ENCODE measurements around the gene SLC22A4.

SLC22A4 gene

DNA sequence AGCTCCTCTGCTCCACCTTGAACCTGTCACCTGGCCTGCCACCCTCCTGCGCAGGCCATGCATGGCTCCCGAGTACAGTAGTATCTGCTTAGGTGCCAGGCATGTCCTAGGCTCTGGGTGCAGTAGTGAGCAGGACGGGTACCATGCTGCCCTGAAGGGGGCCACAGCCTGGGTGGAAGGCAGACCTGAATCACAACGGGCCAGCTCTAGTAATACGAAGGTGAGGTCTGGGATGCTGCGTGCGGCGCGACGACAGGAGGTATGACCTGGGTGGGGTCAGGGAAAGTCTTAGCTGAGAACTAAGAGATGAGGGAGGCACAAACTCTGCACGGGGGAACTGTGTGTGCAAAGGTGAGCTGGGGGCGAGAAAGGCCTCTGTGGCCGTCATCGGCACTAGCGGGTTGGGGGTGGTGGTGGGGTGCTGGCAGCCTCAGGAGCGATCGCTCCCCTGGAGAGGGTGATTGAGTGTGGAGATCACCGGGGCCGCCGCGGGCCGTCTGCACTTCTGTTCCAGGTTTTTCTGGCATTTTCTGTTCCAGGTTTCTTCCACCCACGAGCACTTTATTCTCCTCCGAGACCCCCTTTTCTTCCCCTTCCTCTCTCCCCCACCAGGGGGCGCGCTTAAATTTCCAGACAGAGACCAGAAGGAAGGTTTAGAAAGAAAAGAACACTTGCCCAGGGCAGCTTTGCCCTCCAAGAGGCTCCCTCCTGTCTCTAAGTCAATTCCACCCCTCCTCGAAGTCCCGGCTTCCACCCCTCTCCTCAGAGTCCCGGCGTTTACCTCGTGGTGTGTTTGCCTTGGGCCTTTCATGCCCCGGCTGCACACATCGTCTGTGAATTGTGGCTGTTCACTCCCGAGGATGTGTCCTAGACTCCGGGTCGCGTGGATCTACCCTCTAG, 21.6 kb upstream of the SLC22A4 start:
- DNase-seq (ENCODE audit: insufficient read length, low spot score) (no peak), FAIRE-seq (no peak)

DNA sequence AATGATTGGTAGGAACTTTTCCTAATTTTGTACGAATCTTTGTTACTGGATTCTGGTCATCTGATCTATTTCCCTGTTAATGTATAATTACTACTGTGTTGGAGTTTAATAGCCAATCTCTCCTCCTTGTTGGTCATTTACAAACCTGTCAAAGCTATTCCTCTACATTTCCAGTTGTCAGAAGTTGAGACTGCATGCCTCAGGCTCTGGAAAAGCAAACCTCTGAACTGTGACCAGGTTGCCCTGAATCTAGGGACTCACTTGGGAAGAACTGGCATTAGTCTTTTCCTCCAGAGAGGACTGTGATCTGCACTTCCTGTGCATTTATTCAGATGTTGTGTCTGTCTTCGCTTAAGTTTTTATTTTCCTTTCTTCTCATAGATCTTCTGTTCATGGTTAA, 20.6 kb upstream of the SLC22A4 start:
- DNase-seq (ENCODE audit: insufficient read length, low spot score) (no peak), FAIRE-seq (no peak)

DNA sequence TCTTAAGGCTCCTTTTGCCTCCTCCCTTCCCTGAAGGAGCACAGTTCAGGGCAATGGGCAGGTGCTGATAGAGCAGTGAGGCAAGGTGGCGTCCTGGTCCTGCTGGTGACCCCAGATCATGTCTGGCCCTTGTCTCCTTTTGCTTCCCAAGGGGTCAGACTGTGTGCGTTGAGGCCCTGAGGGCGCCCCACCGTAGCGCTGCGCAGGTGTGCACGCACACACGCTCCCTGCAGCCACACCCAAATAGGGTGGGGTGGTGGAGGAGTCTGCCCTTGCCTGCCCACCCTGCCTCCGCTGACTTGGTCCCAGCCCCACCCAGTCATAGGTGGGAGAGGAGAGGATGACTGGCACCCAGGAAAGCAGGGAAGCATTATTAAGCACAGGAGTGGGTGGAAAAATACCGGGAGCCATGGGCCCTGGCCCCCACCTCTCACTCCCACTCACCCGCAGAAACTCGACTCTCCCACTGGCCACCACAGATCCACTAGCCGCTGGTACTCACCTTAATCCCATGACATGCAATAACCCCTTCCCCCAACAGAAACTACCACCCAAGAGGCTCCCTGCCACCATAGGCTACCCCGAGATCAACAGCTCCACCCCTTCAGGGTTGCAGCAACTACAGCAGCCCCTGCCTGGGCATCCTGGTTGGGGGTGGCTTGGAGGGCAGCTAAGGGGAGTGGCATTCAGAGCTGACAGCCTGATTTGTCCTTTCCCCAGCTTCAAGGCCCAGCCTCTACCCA, 20.0 kb upstream of the SLC22A4 start:
- FAIRE-seq, result no peak
- DNase-seq (ENCODE audit: insufficient read length, low spot score), result no peak

DNA sequence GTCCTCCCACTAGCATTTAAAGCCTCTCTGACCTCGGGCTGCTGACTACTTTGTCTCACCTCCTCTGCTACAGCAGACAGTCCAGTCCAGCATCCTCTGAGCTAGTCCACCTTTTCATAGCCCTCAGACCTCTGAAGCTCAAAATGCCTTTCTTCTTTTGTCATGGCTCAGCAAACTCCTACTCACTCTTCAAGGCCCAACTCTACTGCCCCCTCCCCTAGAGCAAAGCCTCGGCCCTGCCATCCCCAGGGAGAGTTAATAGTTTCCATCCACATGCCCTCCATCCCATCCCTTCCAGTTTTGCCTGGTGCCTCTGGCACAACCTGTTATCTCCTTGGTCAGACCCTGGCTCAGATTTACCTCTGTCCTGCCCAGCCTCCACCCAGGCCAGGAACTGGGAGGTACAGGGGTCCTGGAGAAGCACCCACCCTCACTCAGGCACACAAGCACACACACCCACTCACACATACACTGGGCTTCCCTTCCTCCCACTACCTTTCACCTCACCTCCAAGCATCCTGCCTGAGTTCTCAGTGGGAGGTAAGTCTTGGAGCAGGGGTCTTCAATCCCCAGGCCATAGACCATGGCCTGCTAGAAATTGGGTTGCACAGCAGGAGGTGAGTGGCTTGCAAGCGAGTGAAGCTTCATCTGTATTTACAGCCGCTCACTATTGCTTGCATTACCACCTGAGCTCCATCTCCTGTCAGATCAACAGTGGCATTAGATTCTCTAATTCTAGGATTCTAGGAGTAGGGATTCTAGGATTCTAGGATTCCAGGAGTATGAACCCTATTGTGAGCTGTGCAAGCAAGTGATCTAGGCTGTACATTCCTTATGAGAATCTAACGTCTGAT, 18.6 kb upstream of the SLC22A4 start:
- DNase-seq (ENCODE audit: insufficient read length, low spot score) (no peak), FAIRE-seq (no peak)

DNA sequence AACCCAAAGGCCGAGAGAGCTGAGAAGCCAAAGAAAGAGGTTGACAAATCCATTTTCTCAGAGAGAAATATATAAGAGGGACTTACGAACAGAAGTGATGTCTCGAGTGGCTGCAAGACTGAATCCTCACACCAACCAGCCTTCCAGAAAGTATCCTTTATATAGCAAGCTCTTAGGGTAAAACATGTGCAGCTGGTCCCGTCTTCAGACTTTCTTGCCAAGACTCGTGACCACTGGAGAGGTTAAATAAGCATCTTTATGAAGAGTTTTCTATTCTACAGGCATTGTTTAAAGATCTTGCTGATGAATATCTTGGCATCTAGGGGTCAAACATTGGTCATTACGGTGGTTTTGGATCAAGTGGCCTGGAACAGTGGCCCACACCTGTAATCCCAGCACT, 16.9 kb upstream of the SLC22A4 start:
- no peak for DNase-seq (ENCODE audit: insufficient read length, low spot score)
- FAIRE-seq, result no peak

DNA sequence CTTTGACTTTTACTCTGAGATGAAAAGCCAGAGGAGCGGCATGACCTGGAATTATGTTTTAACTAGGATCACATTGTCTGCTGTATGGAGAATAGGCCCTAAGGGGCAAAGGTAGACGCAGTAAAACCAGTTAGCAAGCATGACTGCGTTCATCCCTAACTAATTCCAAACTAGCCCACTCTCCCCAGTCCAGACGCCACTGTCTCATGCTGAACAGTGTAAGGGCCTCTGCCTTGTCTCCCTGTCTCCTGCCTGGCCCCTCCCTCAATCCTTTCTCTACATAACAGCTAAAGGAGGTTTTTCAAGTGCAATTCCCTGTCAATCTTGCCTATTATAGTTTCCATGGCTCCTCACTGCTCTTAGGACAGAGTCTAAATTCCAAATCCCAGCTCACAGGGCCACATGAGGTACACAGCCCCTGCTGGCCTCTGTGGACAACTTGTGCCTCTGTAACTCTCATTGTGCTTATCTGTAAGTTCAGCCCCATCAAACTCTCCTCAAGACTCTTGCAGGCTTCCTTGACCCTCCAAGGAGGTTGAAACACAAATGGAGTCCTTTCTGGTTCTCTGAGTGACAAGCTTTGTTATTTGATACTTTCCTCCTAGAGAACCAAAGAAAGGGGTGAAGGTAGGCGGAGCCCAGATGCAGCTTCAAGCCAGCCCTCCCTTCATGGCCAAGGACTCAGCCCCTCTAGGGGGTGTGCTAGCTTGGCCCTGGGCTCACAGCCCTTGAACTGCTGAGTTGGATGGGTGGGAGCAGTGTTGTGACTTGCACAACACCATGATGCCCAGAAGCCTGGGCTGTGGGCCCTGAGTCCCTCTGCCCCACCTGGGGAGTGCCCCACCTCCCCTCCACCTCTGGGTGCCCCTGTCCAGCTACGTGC, 16.0 kb upstream of the SLC22A4 start:
- FAIRE-seq, result no peak
- DNase-seq (ENCODE audit: insufficient read length, low spot score), result no peak

DNA sequence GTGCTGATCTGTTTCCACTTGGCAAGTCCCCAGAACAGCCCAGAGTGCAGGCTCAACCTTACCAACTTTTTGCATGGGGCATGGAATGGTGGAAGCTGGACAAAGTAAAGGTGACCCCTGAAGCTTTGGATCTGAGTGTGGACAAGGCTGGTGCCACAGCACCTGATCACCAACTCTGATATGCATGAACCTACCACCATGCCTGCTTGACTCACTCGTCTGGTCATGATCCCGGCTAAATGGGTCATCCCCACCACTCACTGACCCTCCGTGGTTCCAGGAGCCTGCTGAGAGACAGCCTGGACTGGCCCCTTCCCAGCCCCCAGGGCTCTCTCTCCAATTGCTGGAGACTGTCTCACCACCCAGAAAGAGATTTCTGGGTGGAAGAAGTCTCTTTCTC, 14.4 kb upstream of the SLC22A4 start:
- DNase-seq (ENCODE audit: insufficient read length, low spot score), result no peak
- no peak for FAIRE-seq

DNA sequence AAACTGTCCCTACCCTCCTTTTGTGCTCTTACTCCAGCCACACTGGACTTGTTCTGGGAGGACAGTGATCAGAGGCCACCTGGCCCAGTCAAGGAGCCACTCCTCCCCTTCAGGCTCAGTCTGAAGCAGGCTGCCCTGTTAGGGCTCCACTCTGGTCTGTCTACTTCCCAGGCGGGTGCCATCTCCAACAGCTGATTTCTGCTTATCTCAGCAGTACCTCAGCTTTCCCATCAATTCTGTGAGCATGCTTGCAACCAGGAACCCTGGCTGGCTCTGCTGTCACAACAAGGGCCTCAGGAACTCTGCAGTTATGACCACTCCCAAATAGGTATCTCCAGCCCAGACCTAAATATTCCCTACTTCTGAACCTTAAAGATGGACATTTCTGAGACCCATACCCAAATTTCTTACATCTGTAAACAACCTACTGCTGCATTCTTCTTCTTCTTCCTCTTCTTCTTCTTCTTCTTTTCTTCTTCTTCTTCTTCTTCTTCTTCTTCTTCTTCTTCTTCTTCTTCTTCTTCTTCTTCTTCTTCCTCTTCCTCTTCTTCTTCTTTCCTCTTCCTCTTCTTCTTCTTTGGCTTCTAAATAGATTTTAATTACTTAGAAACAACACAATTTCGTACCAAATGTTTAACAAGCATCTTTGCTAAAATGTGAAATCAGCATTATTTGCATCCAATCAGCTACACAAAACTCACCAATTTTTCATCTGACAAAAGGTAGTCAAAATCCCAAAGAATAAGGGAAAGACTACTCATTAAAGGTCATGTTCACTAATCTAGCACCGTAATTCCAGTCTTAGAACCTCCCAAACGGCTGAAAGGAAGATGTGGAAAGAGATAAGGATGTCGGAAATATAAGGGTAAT, 13.6 kb upstream of the SLC22A4 start:
- FAIRE-seq, result no peak
- DNase-seq (ENCODE audit: insufficient read length, low spot score), result no peak

DNA sequence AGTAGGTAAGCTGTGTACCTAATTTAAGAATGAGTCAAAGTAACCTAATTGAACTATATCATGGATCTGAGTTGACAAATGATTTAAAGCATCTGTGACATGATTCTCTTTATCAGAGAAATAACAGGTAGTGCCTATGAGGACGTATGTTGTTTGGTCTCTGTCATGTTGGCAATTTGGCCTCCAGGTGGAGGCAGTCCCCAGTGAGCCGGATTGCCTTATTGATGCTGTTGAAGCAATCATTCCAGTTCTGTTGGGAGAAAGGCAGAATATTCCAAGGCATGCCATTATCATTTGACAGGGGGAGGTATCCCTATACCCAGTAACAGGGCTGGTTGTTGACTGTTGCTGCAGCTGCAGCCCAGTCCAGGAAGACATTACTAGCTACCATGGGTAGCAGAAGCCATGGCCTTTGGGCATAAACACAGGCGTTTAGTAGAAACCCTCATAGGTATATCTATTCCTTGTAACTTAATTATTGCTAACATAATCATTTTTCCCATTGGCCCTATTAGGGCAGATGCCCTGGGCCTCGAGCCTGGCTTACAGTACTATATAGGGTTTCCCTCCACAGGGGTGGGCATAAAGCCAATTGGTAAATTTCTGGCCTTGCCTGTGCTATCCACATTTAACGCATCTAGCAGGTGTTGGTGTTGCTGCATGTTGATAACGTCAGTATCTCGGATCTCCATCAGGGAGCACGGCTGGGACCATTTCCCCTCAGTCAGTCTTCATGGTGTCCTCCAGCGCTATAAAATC, 12.2 kb upstream of the SLC22A4 start:
- DNase-seq (ENCODE audit: insufficient read length, low spot score) (no peak), FAIRE-seq (no peak)

DNA sequence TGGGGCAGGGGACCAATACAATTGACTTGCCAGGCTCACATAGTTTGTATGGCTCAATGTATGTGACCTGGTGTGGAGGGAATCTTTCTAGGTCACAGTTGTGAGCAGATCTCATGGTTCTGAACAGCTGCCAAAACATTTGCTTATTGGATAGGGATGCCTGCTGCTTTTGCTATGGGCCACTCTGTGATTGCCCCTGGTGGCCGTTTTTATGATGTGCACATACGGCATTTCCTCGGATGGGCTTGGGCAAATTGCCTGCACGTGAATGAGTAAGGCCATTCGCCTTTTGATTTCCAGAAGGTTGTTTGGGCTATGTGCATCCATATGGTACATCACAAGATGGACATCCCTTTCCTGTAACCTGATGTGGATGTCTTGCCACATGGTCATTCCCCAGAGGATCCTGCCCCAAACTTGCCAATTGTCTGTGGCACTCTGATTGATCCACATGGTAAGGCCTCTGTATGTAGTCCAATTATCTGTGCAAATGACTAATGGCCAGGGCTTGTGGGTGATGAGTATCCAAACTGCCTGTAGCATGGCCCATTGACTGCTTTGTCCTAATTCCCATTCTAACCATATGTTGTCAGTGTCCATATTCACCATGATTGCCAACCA, 10.7 kb upstream of the SLC22A4 start:
- DNase-seq (ENCODE audit: insufficient read length, low spot score) (no peak), FAIRE-seq (peak; percentile 13)

DNA sequence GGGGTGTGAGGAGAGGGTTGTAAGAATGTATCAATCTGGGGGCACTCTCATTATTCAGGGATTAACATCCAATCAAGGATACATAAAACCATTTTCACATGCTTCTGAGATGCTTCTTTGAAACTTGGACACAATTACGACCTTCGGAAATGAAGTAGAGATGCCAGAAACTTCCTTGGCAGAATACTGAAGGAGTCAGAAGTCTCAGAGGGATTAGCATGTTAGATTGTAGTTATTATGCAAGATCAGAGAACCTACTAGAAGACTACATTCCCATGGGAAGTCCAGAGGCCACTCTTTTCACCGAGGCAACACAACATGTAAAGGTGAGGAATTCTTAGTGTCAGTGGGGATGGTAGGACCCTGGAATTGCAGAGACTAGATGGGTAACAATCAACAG, 5.1 kb upstream of the SLC22A4 start:
- DNase-seq (ENCODE audit: insufficient read length, low spot score), result no peak

DNA sequence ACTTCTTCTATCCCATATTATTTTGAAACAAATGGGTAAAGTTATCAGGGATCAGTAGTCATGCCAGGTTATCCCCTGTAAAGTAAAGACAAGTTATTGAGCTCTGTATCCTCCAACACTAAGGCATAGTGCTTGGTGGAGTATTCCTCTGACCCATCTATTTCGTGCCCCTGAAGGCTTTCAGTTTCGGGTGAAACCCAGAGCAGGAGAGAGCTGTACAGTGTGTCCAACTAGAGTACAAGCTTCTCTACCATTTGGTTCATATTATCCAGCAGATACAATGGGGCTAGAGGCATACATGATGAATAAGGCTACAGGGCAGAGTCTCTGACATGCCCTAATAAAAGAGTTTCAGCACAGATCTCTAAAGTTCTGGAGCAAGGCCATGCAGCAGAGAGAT, 3.2 kb upstream of the SLC22A4 start:
- DNase-seq (ENCODE audit: insufficient read length, low spot score), result no peak
- no peak for FAIRE-seq

More for the DNA sequence above, 5.1 kb upstream of the SLC22A4 start:
- FAIRE-seq, result no peak

DNA sequence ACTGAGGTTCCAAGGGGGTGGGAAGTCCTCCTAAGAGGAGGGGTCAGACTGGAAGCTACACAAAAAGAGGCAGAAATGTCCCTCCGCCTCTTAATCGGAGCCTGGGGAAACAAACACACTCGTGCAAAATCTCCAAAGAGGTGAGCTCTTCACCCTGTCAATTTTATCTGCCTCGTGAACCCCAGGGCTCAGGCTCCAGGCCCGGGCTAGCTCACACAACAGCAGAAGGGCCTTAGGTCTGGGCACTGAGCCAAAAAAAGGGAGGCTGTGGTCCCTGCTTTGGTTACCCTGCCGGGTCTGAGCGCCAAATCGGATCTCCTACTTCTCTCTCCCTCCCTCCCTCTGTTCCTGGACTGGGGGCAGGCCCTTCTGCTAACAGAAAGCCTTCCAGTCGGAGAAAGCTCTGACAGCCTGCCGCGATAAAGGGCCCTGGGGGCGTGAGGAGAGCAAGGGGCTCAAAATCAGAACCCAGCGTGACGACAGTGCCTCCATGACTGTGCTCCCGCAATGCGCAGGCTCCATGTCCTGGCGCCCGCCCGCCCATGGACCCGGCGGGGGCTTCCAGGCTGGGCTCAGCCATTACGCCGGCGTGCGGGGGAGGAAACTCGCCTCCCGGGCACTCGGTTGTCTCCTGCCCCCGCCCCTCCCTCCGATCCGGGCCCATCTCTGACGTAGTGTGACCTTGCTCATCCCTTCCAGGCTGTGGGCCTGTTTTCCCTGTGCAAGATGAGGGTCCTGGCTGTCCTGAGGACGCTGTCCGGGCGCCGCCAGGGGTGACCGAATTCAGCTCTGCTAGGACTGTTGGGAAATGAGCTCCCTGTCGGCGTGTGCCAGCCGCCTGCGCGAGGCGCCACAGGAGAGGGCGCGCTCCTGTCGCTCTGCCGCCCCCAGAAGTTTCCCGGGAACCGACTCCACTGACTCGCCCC, 865 bp upstream of the SLC22A4 start:
- FAIRE-seq (peak; percentile 87), DNase-seq (ENCODE audit: insufficient read length, low spot score) (peak; percentile 86)

DNA sequence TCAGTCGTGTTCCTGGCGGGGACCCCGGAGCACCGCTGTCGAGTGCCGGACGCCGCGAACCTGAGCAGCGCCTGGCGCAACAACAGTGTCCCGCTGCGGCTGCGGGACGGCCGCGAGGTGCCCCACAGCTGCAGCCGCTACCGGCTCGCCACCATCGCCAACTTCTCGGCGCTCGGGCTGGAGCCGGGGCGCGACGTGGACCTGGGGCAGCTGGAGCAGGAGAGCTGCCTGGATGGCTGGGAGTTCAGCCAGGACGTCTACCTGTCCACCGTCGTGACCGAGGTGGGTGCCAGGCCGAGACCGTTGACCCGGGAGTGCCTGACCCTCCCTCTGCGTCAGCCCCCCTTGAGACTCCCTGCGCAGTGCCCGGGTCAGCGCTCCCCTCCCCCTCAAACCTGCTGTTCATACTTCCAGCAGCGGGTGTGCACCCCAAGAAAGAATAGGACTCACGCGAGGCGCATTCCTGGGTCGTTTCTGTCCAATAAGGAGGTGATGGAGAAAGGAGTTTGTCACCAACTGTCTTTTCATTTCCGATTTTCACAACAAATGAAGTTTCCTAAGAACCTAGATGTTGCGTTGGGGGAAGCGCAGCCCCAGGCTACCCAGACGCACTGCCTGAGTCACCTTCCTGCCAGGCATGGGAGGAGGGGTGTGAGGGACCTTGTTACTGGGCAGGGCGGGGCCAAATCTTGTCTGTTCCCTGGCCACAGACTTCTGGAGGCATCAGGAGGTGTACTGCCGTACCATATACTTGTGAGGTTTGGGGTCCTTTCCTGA, 722 bp downstream of the SLC22A4 start:
- FAIRE-seq, result peak; percentile 89

DNA sequence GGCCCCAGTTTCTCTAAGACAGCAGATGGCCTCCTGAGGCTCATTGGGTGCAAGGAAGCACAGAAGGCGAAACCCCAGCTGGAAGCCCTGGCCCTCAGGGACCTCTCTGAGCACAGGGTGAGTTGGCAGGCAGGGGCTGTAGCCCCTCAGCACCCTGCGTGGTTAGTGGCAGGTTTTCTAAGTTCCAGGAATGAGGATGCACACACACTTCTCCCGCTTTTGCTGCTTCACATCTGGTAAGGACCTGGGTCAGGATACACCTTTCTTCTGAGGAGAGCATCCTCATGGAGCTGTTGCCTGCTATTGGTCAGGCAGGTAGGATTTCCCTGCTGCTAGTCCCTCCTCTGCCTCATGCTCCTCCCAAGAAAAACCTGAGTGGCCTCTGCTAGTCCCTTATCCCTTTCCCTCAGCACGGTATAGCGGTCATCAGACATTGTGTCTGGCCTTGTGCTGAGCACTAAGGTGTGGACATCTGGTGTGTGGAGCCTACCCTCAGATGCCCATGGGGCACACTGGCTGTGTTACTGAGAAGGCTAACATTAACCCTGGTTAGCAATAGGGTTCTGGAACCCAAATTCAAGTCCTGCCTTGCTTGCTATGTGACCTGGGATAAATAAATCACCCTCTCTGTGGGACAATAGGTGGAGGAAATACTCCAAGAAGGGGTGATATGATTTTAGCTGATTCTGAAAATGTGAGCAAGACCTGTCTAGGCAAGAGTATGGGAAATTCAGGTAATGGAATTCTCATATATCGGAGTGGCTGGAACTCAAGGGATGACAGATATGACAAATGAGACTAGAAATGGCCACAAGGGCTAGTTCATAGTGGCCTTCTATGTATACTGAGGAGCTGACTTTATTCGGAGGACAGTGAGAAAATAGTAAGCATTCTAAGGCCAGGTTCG, 1.6 kb downstream of the SLC22A4 start:
- DNase-seq (ENCODE audit: insufficient read length, low spot score) (no peak), FAIRE-seq (no peak)

More for the DNA sequence above, 722 bp downstream of the SLC22A4 start:
- DNase-seq (ENCODE audit: insufficient read length, low spot score), result peak; percentile 85

Measured in HTR-8/SVneo (cell line).